Fibroblast of skin of left quadriceps (primary cell): ENCODE measurements around the gene GPR160.
"Not testable (repeated sequence)": the region's sequence is repeated elsewhere in the genome, so short reads cannot be mapped to it uniquely, and the experiment has no call there.

Source experiments
- DNase-seq, 2 experiments: peaks; one replicate each; pipeline ENCODE4 v3.0.0-alpha.2; 2013; ENCODE audit warnings: low read depth in 2 of 2

GPR160 gene

GRCh38 chr3:170037463-170038433 is at the start of gene GPR160:
Gene GPR160, plus strand, starts transcription at chr3:170037995. Its CDS starts 45,978 bp downstream, at chr3:170083973.
- DNase-seq: no peak

- no peak for DNase-seq
Measured at GRCh38 chr3:169990431-169990830, 47.4 kb upstream of the GPR160 start.

- DNase-seq: no peak
Measured at GRCh38 chr3:169992156-169992555, 45.6 kb upstream of the GPR160 start.

GRCh38 chr3:169992781-169993180 is 45.0 kb upstream of the GPR160 start:
- no peak for DNase-seq

GRCh38 chr3:169993761-169994160 is 44.0 kb upstream of the GPR160 start:
- no peak for DNase-seq

GRCh38 chr3:169996063-169996462 is 41.7 kb upstream of the GPR160 start:
- no peak for DNase-seq

GRCh38 chr3:169998668-169999131 is 39.1 kb upstream of the GPR160 start:
- peak; percentile 50 to 54 for DNase-seq

- DNase-seq: no peak
Measured at GRCh38 chr3:169999433-169999832, 38.4 kb upstream of the GPR160 start.

- DNase-seq: no peak
Measured at GRCh38 chr3:170000051-170000450, 37.7 kb upstream of the GPR160 start.

- no peak for DNase-seq
Measured at GRCh38 chr3:170002231-170002630, 35.6 kb upstream of the GPR160 start.

- DNase-seq: no peak
Measured at GRCh38 chr3:170002879-170003278, 34.9 kb upstream of the GPR160 start.

GRCh38 chr3:170003881-170004356 is 33.9 kb upstream of the GPR160 start:
- no peak for DNase-seq

- peak; percentile 17 to 18 for DNase-seq
Measured at GRCh38 chr3:170007031-170007663, 30.6 kb upstream of the GPR160 start.

GRCh38 chr3:170010498-170010897 is 27.3 kb upstream of the GPR160 start:
- DNase-seq: no peak

- no peak for DNase-seq
Measured at GRCh38 chr3:170012683-170013400, 25.0 kb upstream of the GPR160 start.

- no peak for DNase-seq
Measured at GRCh38 chr3:170016057-170016456, 21.7 kb upstream of the GPR160 start.

GRCh38 chr3:170019306-170019705 is 18.5 kb upstream of the GPR160 start:
- not testable (repeated sequence) for DNase-seq

GRCh38 chr3:170021083-170021482 is 16.7 kb upstream of the GPR160 start:
- no peak for DNase-seq

- DNase-seq: no peak
Measured at GRCh38 chr3:170022336-170022735, 15.5 kb upstream of the GPR160 start.

- DNase-seq: no peak
Measured at GRCh38 chr3:170023165-170023564, 14.6 kb upstream of the GPR160 start.

GRCh38 chr3:170024581-170024980 is 13.2 kb upstream of the GPR160 start:
- DNase-seq: no peak
